Stimulated activated CD8-positive, alpha-beta memory T cell treated with anti-CD3 and anti-CD28 coated beads, Interleukin-12 subunit alpha, Interleukin-12 subunit beta, amount 100 ng/mL, for 24 hours (primary cell): ENCODE measurements around the gene TXN.
"Not testable (repeated sequence)": the region's sequence is repeated elsewhere in the genome, so short reads cannot be mapped to it uniquely, and the experiment has no call there.

Experiments used
- DNase-seq: peaks from one replicate; pipeline ENCODE4 v3.0.0-alpha.2; 2020; ENCODE audit errors: extremely low read depth

The TXN gene

DNA sequence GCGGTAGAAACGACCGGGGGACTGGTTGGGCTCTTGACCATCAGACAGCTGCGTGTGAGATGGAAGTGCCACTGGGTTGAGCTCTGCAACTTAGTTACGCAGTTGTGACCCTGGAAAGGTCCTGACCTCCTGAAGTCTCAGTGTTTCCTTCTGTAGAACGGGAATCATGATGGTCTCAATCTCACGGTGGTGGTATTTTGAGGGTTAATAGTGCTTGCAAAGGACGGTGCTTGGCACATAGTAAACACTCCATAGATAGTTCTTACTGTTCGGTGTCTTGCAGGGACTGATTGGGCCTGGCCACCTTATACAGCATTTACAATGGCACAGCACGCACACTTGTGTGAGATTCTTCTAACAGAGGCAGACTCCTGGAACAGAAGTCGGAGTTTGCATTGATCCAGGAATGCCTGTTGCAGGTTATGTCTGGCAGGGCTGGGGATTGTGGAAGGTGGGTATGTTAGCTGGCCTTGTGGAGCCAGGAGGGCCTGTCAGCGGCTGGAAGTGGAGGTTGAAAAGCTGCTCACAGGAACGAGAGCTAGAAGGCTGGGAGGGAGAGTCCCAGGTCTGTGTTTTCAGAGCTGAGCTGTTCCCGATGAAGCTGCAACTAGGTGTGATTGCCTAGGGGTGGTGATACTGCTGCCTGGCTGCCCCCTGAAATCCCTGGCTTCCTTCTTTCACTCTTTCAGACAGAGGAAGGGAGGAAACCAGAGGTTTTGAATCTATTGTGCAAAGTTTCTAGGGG lies 962 bp upstream of the TXN start:
- DNase-seq: no peak

DNA sequence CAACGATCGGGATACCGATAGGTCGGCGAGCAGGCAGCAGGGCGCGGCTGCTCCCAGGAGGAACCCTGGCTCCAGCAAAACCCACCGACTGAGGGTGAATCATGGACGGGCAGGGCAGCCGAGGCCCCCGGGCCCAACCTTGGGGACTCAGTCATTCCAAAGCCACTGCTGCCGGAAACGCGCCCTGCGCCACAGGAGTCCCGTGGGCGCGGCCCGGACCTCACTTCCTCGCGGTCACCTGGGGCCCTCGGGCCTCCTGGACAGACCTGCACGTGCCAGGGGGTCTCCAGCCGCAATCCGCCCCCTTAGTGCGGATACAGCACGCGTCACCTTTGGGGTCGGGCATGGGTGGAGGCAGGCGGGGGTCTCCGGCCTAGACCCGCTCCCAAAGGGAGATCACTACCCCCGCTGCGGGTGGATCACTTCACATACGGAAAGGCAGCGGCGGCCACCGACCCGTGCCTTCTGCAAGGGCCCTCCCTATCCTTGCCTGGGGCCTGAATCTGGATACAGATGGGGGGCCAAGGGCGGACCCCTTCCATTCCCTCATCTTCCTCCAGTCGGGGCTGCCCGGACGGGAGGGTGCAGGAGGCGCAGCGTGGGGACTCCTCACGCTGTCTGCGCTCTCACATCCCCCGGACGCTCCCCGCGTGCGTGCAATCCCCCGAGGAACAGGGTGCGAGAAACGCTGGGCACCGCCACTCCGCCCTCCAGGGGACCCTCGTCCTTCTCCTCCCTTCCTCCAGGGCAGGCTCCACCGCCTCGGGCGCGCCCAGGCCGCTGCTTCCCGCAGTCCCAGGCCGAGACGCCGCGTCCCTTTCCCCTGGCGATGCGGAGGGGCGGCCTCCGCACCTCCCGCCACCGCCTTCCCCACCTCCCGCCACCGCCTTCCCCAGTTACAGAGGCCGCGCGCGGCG lies 586 bp downstream of the TXN start:
- no peak for DNase-seq

DNA sequence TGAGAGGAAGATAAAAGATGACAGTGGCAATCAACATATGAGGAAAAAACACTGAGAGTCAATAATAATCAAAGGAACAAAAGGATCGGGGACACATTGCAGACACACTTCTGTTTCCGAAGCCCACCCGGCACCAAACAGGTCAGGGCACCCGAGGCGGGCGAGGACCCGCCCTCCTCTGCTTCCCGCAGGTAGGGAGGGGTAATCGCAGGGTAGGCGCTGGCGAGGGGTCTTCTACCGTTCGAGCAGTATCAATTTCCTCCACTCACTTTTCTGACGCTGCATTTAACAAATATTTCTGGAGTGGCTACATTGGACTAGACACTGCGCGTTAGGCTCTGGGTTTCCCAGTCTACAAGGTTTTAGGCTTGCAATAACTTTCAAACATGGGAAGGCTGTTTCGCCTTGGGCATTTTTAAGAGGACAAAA lies 1.3 kb downstream of the TXN start:
- no peak for DNase-seq

DNA sequence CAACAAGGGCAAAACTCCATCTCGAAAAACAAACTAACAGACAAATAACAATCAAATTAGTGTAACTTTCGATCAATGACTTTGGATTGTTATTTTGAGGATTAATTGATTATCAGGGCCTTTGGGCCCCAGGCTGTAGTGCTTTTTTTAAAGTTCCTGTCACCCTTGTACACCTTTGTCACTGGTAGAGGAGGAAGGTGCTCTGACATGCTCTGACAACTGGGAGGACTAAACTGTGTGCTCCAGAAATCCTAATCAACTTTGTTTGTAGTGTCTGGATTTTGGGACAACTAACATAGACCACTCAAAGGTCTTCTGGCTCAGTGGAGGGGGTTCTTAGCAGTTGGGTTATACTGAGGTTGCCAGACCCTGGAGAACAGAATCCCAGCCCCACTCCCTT lies 1.8 kb downstream of the TXN start:
- DNase-seq: no peak

DNA sequence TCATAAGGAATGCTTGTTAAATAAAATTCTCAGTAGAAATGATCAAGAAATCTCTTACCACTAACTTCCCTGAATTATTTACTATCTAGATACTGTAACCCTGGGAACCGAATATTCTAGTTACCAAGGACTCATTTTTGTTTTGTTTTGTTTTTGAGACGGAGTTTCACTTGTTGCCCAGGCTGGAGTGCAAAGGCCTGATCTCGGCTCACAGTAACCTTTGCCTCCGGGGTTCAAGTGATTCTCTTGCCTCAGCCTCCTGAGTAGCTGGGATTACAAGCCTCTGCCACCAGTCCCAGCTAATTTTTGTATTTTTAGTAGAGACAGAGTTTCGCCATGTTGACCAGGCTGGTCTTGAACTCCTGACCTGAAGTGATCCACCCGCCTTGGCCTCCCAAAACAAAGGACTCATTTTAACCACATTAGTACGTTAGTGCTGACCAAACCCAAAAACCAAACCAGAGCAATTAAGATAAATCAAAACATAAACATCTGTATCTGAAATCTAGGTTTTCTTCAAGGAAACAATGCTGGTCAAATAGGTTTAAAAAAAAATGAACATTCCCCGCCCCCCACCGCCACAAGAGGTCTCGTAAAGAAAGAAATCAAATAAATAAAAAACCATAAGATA lies 3.7 kb downstream of the TXN start:
- no peak for DNase-seq

DNA sequence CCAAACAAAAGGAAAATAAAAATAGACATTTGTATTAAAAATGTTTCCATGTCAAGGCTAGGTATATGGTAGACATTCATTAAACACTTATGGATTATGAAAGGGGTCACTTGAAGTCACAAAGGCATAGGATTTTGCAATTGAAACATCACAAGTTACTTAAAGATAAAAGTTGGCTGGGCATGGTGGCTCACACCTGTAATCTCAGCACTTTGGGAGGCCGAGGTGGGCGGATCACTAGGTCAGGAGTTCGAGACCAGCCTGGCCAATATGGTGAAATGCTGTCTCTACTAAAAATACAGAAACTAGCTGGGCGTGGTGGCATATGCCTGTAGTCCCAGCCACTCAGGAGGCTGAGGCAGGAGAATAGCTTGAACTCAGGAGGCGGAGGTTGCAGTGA lies 4.5 kb downstream of the TXN start:
- DNase-seq: not testable (repeated sequence)

DNA sequence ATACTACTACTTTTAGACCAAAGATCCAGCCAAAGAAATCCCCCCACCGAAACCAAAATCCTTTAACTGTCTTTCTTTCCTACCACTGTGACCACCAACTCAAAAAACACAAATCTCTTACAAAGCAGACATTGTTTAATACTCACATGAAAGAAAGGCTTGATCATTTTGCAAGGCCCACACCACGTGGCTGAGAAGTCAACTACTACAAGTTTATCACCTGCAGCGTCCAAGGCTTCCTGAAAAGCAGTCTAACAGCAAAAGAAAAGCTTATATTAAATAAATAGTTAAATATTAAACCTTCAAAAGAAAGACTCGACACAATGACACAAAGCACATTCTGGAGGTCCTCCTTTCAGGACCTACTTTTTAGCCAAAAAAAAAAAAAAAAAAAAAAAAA lies 5.1 kb downstream of the TXN start:
- DNase-seq: no peak

DNA sequence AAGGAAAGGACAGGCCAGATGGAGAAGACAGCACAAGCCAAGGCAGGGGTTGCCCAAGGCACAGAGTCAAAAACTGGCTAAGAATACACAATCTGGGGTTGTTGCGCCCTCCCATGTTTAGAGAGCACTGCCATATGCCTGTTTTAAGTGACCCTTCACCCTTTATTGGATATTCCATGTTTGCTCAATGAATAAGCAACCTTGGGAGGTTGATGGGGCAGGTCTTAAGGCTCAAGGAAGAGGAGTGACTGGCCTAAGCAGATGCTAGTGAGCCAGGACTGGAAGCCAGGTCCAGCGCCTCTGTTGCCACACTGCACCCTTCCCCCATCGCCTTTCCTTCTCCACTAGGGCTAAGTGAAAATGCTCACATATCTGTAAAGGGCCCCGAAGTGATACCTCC lies 6.7 kb downstream of the TXN start:
- DNase-seq: no peak

DNA sequence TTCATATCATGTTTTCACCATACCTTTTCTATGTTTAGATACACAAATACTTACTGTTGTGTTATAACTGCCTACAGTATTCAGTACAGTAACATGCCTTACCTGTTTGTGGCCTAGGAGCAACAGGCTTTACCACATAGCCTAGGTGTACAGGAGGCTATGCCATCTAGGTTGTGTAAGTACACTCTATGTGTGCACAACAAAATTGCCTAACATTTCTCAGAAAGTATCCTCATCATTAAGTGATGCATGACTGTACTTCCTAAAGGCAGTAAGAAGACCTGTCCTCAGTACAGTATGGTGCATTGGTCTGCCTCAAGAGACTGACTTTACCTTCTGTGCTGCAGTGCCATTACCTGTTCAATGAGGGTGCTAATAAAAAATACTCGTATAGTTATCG lies 7.9 kb downstream of the TXN start:
- DNase-seq: no peak

DNA sequence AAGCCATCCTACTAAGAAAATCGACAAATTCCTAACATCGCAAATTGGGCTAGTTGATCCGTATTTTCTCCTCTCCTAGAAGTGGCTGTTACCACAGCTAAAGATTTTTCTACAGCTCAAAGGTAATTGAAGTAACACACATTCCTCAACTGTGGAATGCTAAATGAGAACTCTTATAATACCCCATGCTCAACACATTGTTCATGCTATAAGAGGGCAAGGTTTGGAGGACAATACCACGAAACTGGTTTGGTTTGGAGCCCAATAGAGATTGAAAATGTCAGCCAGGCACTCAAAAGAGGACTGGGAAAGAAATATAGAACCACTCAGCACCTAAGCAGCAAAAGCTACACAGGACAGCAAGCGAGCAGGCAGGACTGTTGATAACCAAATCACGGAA lies 10.1 kb downstream of the TXN start:
- DNase-seq: no peak

DNA sequence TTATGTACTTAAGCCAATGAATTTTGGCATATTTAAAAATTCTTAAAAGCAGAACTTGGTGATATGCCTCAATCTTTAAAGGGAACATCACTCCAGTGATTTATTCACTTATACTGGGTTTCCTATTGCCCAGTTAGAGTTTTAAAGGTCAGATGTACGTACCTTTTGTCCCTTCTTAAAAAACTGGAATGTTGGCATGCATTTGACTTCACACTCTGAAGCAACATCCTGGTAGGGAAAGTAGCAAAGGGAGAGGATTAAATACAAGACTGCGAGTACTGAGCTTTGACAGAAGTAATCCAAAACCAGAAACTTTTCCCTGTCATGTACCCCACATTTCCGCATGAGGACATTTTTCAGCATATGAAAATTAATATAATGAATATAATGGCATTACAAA lies 11.7 kb downstream of the TXN start:
- DNase-seq: no peak

DNA sequence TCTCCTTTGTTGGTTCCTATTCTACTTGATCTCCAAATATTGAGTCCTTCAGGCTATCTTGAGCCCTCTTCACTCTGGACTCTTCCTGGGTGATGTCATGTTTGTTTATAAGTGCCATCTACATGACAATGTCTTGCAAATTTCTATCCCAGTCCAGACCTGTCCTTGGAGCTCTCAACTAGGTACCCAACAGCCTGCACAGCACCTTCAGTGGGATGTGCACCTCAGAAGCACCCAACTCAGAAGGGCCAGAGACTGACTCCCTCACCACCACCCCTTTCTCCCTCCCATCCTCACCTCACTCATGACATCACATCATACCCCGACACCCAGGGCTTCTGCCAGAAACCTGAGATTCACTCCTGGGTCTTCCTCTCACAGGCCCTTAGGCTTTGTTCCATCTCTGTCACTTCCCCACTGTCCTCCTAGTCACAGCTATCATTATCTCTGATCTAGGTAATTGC lies 14.4 kb downstream of the TXN start:
- DNase-seq: no peak

DNA sequence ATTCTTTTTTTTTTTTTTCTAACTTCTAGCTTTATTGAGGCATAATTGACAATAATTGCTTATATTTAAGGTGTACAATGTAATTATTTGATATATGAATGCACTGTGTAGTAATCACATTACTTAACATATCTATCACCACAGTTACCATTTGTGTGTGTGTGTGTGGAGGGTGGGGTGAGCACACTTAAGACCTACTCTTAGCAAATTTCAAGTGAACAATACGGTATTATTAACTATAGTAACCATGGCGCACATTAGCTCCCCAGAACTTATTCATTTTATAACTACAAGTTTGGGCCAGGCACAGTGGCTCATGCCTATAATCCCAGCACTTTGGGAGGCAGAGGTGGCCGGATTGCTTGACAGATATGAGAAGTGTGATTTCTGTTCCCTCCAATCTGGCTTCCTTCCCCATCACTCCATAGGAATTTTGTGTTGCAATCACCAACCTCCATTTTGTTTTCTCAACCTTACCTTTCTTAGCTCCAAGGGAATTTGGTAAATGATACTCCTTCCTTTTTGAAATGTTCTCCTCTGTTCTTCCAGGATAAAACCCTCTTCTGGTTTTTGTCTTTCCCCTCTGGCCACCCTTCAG lies 14.9 kb downstream of the TXN start:
- no peak for DNase-seq

DNA sequence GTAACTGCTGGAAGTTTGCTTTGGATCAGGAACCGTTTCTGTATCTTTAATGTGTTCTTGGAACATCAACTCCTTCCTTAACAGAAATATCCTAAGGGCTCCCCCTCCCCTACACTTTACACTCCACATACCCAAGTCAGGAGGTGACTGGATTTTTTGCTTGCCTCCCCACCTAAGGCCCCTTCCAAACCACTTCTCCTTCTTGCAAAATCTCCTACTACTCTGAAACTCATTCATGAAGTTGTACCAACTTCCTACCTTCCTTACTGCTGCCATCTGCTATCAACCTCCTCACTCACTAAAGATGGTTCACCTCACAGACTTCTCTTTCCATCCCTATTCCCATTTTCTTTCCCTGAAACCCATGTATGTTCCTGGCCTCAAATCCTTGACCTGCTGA lies 16.1 kb downstream of the TXN start:
- no peak for DNase-seq

DNA sequence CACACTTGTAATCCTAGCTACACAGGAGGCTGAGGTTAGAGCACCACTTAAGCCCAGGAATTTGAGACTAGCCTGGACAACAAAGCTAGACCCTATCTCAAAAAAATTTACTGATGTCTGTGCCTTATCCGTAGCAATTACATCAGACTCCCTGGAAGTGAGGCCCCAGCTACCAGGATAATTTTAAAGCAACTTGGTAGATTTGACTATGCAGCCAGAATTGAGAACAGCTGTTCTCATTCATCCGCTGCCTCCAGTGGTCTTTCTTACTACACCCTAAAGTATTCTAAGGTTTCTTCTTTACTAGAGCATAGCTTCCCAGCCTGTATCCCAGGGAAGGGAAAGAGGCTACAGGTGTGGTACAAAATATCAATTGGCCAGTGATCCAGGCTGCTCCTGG lies 28.0 kb downstream of the TXN start:
- no peak for DNase-seq

DNA sequence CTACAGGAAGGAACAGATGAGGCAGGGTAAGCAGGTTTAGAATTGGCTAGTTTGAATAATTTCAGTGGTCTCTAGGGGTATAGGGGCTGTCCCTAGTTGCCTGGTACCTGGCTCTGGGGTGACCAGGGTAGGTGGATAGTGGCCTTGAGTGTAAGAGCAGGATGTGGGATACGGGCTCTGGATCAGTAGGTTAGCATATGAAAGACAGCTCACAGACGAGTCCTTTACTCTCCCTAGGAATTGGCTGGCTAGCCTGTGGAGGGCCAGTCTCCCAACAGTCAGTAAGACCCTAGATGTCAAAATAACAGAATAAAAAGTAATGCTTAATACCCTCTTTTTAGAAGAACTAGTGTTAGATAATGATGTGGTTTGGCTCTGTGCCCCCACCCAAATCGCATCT lies 31.7 kb downstream of the TXN start:
- DNase-seq: no peak

DNA sequence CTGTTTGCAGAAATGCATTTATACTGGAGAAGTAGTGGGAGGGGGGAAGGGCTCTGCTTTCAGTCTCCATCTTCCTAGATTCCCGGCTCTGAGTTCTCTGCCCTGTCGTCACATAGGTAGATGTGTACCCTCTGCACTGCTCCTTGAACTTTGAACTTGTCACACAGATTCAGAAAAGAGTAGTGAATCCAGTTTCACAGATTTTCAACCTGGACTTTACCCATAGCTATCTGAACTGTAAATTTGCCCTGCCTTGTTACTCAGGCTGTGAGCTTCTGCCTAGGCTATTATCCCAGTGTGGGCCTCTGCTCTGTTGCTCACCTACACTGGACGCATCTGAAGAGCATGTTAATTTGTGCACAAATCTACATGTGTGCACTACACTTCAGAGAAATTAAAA lies 35.5 kb downstream of the TXN start:
- no peak for DNase-seq

DNA sequence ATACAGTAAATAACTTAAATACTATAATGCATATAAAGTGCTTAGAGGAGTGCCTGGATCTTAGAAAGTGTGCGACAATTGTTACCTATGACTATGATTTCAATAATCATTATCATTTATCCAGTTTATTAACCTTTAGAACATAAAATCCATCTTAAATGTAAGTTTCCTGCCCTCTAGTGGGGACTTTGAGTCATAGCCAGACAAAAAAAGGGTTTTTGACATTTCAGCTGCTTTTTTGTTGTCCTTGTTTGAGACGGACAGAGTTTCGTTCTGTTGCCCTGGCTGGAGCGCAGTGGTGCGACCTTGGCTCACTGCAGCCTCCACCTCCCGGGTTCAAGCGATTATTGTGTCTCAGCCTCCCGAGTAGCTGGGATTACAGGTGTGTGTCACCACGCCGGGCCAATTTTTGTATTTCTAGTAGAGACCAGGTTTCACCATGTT lies 38.6 kb downstream of the TXN start:
- DNase-seq: no peak

DNA sequence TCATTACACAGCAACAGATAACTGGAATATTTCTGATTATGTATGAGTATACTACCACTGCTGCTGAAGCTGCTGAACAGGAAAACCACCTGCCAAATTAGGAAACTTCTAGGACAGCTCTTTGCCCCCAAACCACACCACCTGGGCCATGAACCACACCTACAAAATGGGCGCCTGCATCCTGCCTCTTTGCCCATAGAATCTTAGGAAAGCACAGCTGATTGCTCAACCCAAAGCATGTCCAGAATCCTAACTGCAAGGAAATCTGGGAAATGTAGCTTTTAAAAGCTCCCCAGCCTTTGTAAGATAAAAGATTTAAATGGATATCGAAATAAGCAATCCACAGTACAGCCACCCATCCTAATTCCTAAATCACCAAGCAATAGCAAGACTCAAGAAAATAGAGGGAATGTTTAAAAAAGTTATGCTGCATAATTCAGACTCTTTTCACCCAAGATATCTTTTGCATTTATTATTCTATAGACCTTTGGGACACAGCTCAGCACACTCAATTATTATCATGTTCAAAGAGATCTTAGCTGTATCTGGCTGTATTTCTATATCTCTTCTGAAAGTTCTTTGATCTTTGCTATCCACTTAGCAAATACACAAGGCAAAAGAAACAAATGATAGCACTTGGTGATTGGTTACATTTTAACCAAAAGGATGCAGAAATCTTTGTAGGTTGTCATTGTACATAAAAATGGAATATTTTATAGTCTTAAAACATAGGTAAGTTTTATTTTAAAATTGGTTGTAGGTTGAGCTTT lies 41.5 kb downstream of the TXN start:
- no peak for DNase-seq

DNA sequence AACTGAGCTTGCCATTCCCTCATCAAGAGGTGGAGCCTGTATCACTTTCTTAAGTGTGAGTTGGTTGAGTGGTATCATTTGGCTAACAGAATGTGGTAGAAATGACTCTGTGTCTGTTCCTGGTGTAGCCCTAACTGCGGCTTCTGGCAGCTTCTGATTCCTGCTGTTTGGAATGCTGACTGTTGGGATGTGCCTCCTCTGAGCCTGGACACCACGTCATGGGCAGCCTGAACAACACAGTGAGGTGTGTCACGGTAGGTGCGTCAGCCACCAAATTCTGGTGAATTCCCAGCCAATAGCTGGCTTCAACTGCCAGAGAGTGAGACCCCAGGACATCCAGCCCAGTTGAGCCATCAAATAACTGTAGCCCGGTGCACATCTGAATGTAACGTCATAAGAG lies 42.2 kb downstream of the TXN start:
- no peak for DNase-seq

DNA sequence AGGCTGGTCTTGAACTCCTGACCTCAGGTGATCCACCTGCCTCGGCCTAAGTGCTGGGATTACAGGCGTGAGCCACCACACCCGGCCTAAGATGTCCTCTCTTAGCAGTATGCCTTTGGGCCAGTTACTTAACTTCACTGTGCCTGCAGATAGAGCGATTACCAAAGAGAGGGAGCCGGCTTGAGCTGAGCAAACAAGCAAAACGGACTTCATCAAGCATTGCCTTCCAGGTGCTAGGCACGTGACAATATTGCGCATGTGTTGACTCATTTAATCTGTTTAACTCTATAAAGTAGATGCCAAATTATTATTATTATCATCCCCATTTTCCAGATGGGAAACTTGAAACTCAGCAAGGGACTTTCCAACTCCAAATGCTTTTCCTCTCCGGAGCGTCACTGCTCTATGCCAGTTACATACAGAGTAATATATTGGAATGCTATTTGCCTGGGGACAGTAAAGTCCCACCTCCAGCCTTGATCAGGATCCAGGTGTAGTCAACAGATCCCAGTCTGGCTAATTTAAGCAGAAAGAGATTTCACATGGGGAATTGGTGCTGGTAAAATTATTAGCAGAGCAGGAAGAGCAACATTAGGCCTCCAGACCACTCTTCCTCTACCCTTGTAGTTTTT lies 42.8 kb downstream of the TXN start:
- no peak for DNase-seq
